GM12874 (cell line): ENCODE measurements around the gene CIT.

Experiments
- TF ChIP-seq, protein P1 (sequence below): IDR thresholded peaks from 2 replicates; pipeline ENCODE4 v1.5.1; 2011; ENCODE audit warnings: low read depth, mild to moderate bottlenecking, control low read depth, low read length, moderate library complexity; ENCODE audit not compliant: insufficient read depth

Gene CIT

GRCh38 chr12:119710965-119711551 lies 166.1 kb downstream of the CIT start:
- TF ChIP-seq, protein P1, sequence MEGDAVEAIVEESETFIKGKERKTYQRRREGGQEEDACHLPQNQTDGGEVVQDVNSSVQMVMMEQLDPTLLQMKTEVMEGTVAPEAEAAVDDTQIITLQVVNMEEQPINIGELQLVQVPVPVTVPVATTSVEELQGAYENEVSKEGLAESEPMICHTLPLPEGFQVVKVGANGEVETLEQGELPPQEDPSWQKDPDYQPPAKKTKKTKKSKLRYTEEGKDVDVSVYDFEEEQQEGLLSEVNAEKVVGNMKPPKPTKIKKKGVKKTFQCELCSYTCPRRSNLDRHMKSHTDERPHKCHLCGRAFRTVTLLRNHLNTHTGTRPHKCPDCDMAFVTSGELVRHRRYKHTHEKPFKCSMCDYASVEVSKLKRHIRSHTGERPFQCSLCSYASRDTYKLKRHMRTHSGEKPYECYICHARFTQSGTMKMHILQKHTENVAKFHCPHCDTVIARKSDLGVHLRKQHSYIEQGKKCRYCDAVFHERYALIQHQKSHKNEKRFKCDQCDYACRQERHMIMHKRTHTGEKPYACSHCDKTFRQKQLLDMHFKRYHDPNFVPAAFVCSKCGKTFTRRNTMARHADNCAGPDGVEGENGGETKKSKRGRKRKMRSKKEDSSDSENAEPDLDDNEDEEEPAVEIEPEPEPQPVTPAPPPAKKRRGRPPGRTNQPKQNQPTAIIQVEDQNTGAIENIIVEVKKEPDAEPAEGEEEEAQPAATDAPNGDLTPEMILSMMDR, result no peak

- TF ChIP-seq, protein P1, result no peak
Observed at GRCh38 chr12:119710374-119710964, 166.7 kb downstream of the CIT start.

DNA sequence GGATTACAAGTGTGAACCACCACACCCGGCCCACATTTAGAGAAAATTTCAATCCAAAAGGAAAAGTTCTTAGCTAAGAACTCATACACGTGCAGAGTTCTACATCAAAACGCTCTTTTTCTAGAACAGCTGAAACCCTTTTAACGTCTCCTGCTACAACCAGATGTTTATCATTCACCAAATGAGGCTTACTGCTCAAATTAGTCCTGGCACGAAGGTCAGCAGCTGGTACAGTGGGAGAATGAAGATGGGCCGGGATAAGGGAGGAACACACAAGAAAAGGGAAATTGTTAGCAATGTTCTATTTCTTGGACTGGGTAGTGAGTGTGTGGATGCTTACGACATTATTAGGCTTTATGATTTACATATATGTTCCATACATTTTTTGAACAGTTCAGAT lies 171.9 kb downstream of the CIT start:
- TF ChIP-seq, protein P1, result no peak

GRCh38 chr12:119704065-119704747 lies 172.9 kb downstream of the CIT start:
- TF ChIP-seq, protein P1, result no peak

GRCh38 chr12:119700078-119700477 lies 177.0 kb downstream of the CIT start:
- TF ChIP-seq, protein P1, result no peak

DNA sequence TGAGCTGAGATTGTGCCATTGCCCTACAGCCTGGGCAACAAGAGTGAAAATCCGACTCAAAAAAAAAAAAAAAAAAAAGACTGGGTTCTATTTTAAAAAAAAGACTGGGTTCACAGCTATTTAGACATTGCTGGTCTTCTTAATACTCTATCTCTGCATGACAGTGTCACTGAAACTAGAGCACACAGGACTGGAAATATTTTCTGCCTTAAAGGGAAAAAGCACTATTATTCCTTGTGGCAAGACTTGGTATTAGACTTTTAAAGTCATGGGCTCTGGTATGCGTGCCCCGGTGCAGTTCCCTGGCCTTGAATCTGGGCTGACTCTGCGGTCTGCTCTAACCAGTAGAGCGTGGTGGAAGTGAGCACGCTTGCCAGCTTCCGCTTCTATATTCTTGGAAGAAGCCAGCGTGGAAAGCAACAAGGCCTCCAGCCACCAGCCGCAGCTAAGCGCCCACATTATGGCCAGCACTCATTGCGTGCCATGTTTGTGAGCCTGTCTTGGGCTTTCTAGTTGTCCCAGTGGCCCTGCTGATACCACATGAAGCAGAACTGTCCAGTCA lies 177.8 kb downstream of the CIT start:
- TF ChIP-seq, protein P1, result no peak

GRCh38 chr12:119696943-119697342 lies 180.2 kb downstream of the CIT start:
- TF ChIP-seq, protein P1, result no peak
